Fibroblast of villous mesenchyme (primary cell): ENCODE results near the gene KIAA2012. TPM values are rescaled to one million over a fixed set of nuclear protein-coding genes. Genes with fewer than 3 reads are reported as not detected.

Experiments
- DNase-seq: peaks from one replicate; pipeline ENCODE4 v3.0.0-alpha.2; 2010; ENCODE audit warnings: low read depth
- H3K4me3 ChIP-seq: 2 replicates; pipeline ENCODE4 v1.5.1; 2011; ENCODE audit warnings: low read depth, mild to moderate bottlenecking, low read length
- CTCF ChIP-seq: IDR thresholded peaks from 2 replicates; pipeline ENCODE4 v1.5.1; 2012; ENCODE audit warnings: low read depth, mild to moderate bottlenecking, low read length; ENCODE audit not compliant: insufficient read depth
- total RNA-seq: library from RNA; depleted of rRNA; stranded (reverse); fragments of >200 nt; gene quantifications from 2 replicates; pipeline ENCODE4 v1.2.3, GENCODE V29; 2012

Gene KIAA2012
- total RNA-seq, 1 donor: under 0.01 TPM

- DNase-seq: no peak
- no peak overlapping the region for H3K4me3 ChIP-seq
- no peak for TF ChIP-seq CTCF
Measured at GRCh38 chr2:202193305-202193704, 120.2 kb downstream of the KIAA2012 start.

GRCh38 chr2:202193881-202194353 lies 120.9 kb downstream of the KIAA2012 start:
- H3K4me3 ChIP-seq: no peak overlapping the region
- DNase-seq: peak; percentile 55
- TF ChIP-seq CTCF: no peak

- peak; percentile 27 for DNase-seq
- TF ChIP-seq CTCF: no peak
Measured at GRCh38 chr2:202194418-202194817, 121.4 kb downstream of the KIAA2012 start.

GRCh38 chr2:202196727-202197126 lies 123.7 kb downstream of the KIAA2012 start:
- no peak for DNase-seq
- H3K4me3 ChIP-seq: no peak overlapping the region
- TF ChIP-seq CTCF: no peak

More at GRCh38 chr2:202194418-202194817, 121.4 kb downstream of the KIAA2012 start:
- no peak overlapping the region for H3K4me3 ChIP-seq

- H3K4me3 ChIP-seq: no peak overlapping the region
- no peak for DNase-seq
Measured at GRCh38 chr2:202201220-202202160, 128.4 kb downstream of the KIAA2012 start.

GRCh38 chr2:202203348-202203747 lies 130.3 kb downstream of the KIAA2012 start:
- no peak for TF ChIP-seq CTCF
- DNase-seq: no peak
- H3K4me3 ChIP-seq: no peak overlapping the region

More at GRCh38 chr2:202201220-202202160, 128.4 kb downstream of the KIAA2012 start:
- no peak for TF ChIP-seq CTCF

- no peak overlapping the region for H3K4me3 ChIP-seq
- TF ChIP-seq CTCF: no peak
- DNase-seq: no peak
Measured at GRCh38 chr2:202204855-202205254, 131.8 kb downstream of the KIAA2012 start.
